Mesendoderm (in vitro differentiated cells): ENCODE results near the gene FARSB.

ENCODE experiments used
- DNase-seq: peaks from one replicate; pipeline ENCODE4 v3.0.0; 2013
- H2AK5ac ChIP-seq: 2 replicates; pipeline ENCODE4 v1.6.1; 2013; ENCODE audit warnings: low read length, inconsistent platforms
- H2BK120ac ChIP-seq: 2 replicates; pipeline ENCODE4 v1.6.1; 2013; ENCODE audit warnings: low read depth, mild to moderate bottlenecking, low read length, moderate library complexity, mixed read lengths
- H2BK15ac ChIP-seq: replicated peaks from 2 replicates; pipeline ENCODE4 v1.6.1; 2013; ENCODE audit warnings: low read depth, mild to moderate bottlenecking, moderate library complexity
- H2BK5ac ChIP-seq: 2 replicates; pipeline ENCODE4 v1.6.1; 2013; ENCODE audit warnings: low read length, inconsistent platforms
- H3K18ac ChIP-seq: 2 replicates; pipeline ENCODE4 v1.6.1; 2013; ENCODE audit warnings: mild to moderate bottlenecking, low read length, mixed read lengths
- H3K23ac ChIP-seq: one replicate; pipeline ENCODE4 v1.6.1; 2013; ENCODE audit warnings: low read length
- H3K27ac ChIP-seq: 2 replicates; pipeline ENCODE4 v1.5.1; 2013; ENCODE audit warnings: low read depth, mild to moderate bottlenecking, inconsistent platforms, low read length, moderate library complexity
- H3K27me3 ChIP-seq: 2 replicates; pipeline ENCODE4 v1.6.1; 2013; ENCODE audit warnings: low read length, control low read depth, mild to moderate bottlenecking, inconsistent platforms; ENCODE audit not compliant: insufficient read depth, poor library complexity
- H3K36me3 ChIP-seq: 2 replicates; pipeline ENCODE4 v1.6.1; 2013; ENCODE audit warnings: low read length, inconsistent platforms; ENCODE audit not compliant: control insufficient read depth, insufficient read depth
- H3K4ac ChIP-seq: one replicate; pipeline ENCODE4 v1.6.1; 2013; ENCODE audit warnings: low read depth, mild to moderate bottlenecking, low read length, moderate library complexity
- H3K4me1 ChIP-seq: 2 replicates; pipeline ENCODE4 v1.6.1; 2013; ENCODE audit warnings: low read depth, low read length, inconsistent platforms; ENCODE audit not compliant: control insufficient read depth
- H3K4me2 ChIP-seq: 2 replicates; pipeline ENCODE4 v1.6.1; 2013; ENCODE audit warnings: low read length
- H3K4me3 ChIP-seq: 2 replicates; pipeline ENCODE4 v1.5.1; 2013; ENCODE audit warnings: mild to moderate bottlenecking, low read length
- H3K56ac ChIP-seq: one replicate; pipeline ENCODE4 v1.6.1; 2013; ENCODE audit warnings: low read length
- H3K79me1 ChIP-seq: 2 replicates; pipeline ENCODE4 v1.6.1; 2013; ENCODE audit warnings: low read length, inconsistent platforms
- H3K79me2 ChIP-seq: 2 replicates; pipeline ENCODE4 v1.6.1; 2013; ENCODE audit warnings: mild to moderate bottlenecking, low read length; ENCODE audit not compliant: control insufficient read depth, insufficient read depth
- H3K9ac ChIP-seq: 2 replicates; pipeline ENCODE4 v1.6.1; 2013; ENCODE audit warnings: low read length, inconsistent platforms
- H4K5ac ChIP-seq: one replicate; pipeline ENCODE4 v1.6.1; 2013; ENCODE audit warnings: low read length
- H4K8ac ChIP-seq: one replicate; pipeline ENCODE4 v1.6.1; 2013; ENCODE audit warnings: low read depth, mild to moderate bottlenecking, control low read depth, low read length, moderate library complexity
- WGBS: extraction: QIAGEN DNeasy Blood & Tissue Kit; methylation state at CpG from one replicate; pipeline ENCODE4 v1.1.7; 2013; ENCODE audit warnings: low lambda C conversion rate, missing lambda C conversion rate; ENCODE audit not compliant: insufficient coverage; ENCODE audit errors: extremely low coverage; 5-methylcytosine and 5-hydroxymethylcytosine counted together

Gene FARSB

GRCh38 chr2:222526480-222527277, 129.2 kb downstream of the FARSB start:
- Histone ChIP-seq H2AK5ac (no peak overlapping the region), H3K4me1 (no peaks in the 10 kb centered on the region), H3K79me2 (no peaks in the 10 kb centered on the region), H3K27ac (no peak overlapping the region), H3K18ac (no peak overlapping the region), H3K36me3 (no peaks in the 10 kb centered on the region), H3K27me3 (no peaks in the 10 kb centered on the region), H3K4ac (no peak overlapping the region), H4K5ac (no peak overlapping the region), H3K9ac (no peak overlapping the region), H3K56ac (no peak overlapping the region), H2BK5ac (no peak overlapping the region), H2BK120ac (no peak overlapping the region), H3K4me3 (no peak overlapping the region), H4K8ac (no peak overlapping the region), H3K79me1 (no peaks in the 10 kb centered on the region), H3K4me2 (no peak overlapping the region), H3K23ac (no peak overlapping the region), H2BK15ac (no peak overlapping the region)
- no peak for DNase-seq
- WGBS = no CpG with 5 or more reads among the region's 7 CpGs

- WGBS = no CpG with 5 or more reads among the region's 5 CpGs
- H4K8ac ChIP-seq = no peak overlapping the region
Observed at GRCh38 chr2:222525811-222526210, 130.1 kb downstream of the FARSB start.

GRCh38 chr2:222523783-222524544, 131.9 kb downstream of the FARSB start:
- no peaks in the 10 kb centered on the region for H3K79me2 ChIP-seq
- no peak overlapping the region for H2BK5ac ChIP-seq
- H3K56ac ChIP-seq = no peak overlapping the region
- no peaks in the 10 kb centered on the region for H3K27me3 ChIP-seq
- no CpG with 5 or more reads among the region's 4 CpGs for WGBS
- H2BK120ac ChIP-seq = no peak overlapping the region
- no peaks in the 10 kb centered on the region for H3K79me1 ChIP-seq
- H2BK15ac ChIP-seq = no peak overlapping the region
- no peak overlapping the region for H3K27ac ChIP-seq
- no peak overlapping the region for H3K18ac ChIP-seq
- H3K36me3 ChIP-seq = no peaks in the 10 kb centered on the region
- DNase-seq = no peak
- no peak overlapping the region for H3K4me2 ChIP-seq
- no peak overlapping the region for H3K4ac ChIP-seq
- H3K4me1 ChIP-seq = no peaks in the 10 kb centered on the region
- H4K8ac ChIP-seq = no peak overlapping the region
- H3K4me3 ChIP-seq = no peak overlapping the region
- H4K5ac ChIP-seq = no peak overlapping the region
- no peak overlapping the region for H3K23ac ChIP-seq
- H3K9ac ChIP-seq = no peak overlapping the region
- H2AK5ac ChIP-seq = no peak overlapping the region

More at GRCh38 chr2:222525811-222526210, 130.1 kb downstream of the FARSB start:
- H3K4ac ChIP-seq = no peak overlapping the region
- no peaks in the 10 kb centered on the region for H3K79me2 ChIP-seq
- H3K9ac ChIP-seq = no peak overlapping the region
- H3K4me3 ChIP-seq = no peak overlapping the region
- H3K4me1 ChIP-seq = no peaks in the 10 kb centered on the region
- no peaks in the 10 kb centered on the region for H3K27me3 ChIP-seq
- no peak overlapping the region for H3K23ac ChIP-seq
- H3K56ac ChIP-seq = no peak overlapping the region
- no peak overlapping the region for H3K27ac ChIP-seq
- no peak overlapping the region for H2BK15ac ChIP-seq
- no peaks in the 10 kb centered on the region for H3K36me3 ChIP-seq
- H2BK120ac ChIP-seq = no peak overlapping the region
- no peak overlapping the region for H2AK5ac ChIP-seq
- no peak overlapping the region for H3K18ac ChIP-seq
- H3K4me2 ChIP-seq = no peak overlapping the region
- no peak overlapping the region for H4K5ac ChIP-seq
- no peaks in the 10 kb centered on the region for H3K79me1 ChIP-seq
- H2BK5ac ChIP-seq = no peak overlapping the region
- DNase-seq = no peak

GRCh38 chr2:222522082-222522481, 133.8 kb downstream of the FARSB start:
- no peak overlapping the region for H4K5ac ChIP-seq
- H3K18ac ChIP-seq = no peak overlapping the region
- H2BK5ac ChIP-seq = no peak overlapping the region
- no peak overlapping the region for H3K4me2 ChIP-seq
- H3K4ac ChIP-seq = no peak overlapping the region
- no peak overlapping the region for H3K9ac ChIP-seq
- no peak for DNase-seq
- H4K8ac ChIP-seq = no peak overlapping the region
- WGBS = no CpG with 5 or more reads among the region's 1 CpG
- H2BK120ac ChIP-seq = no peak overlapping the region
- H2AK5ac ChIP-seq = no peak overlapping the region
- no peak overlapping the region for H3K4me3 ChIP-seq
- H3K4me1 ChIP-seq = no peaks in the 10 kb centered on the region
- H3K79me2 ChIP-seq = no peaks in the 10 kb centered on the region
- H3K27ac ChIP-seq = no peak overlapping the region
- H2BK15ac ChIP-seq = no peak overlapping the region
- no peaks in the 10 kb centered on the region for H3K36me3 ChIP-seq
- H3K56ac ChIP-seq = no peak overlapping the region
- no peaks in the 10 kb centered on the region for H3K79me1 ChIP-seq
- H3K23ac ChIP-seq = no peak overlapping the region
- H3K27me3 ChIP-seq = no peaks in the 10 kb centered on the region

- Histone ChIP-seq H3K4me3 (no peak overlapping the region), H3K79me2 (no peaks in the 10 kb centered on the region), H3K27me3 (no peaks in the 10 kb centered on the region), H3K18ac (no peak overlapping the region), H2BK120ac (no peak overlapping the region), H3K4me2 (no peak overlapping the region), H3K9ac (no peak overlapping the region), H2BK15ac (no peak overlapping the region), H3K36me3 (no peaks in the 10 kb centered on the region), H3K23ac (no peak overlapping the region), H3K27ac (no peak overlapping the region), H2BK5ac (no peak overlapping the region), H3K4ac (no peak overlapping the region), H3K79me1 (no peaks in the 10 kb centered on the region), H2AK5ac (no peak overlapping the region), H4K5ac (no peak overlapping the region), H3K56ac (no peak overlapping the region), H4K8ac (no peak overlapping the region), H3K4me1 (no peaks in the 10 kb centered on the region)
- WGBS = no CpG with 5 or more reads among the region's 3 CpGs
- no peak for DNase-seq
Observed at GRCh38 chr2:222521099-222521498, 134.8 kb downstream of the FARSB start.
